ENCODE data around the gene NKD1.
A peak's percentile ranks its signal among the peaks of the same experiment; 100 is the strongest.

NKD1 gene

GRCh38 chr16:50616386-50616785 is 68.2 kb downstream of the NKD1 start:
- DNase-seq, result no peak

- no peak for DNase-seq
Measured at GRCh38 chr16:50616883-50617645, 68.9 kb downstream of the NKD1 start.

- no peak for DNase-seq
Measured at GRCh38 chr16:50617646-50618184, 69.5 kb downstream of the NKD1 start.

GRCh38 chr16:50618238-50618918 is 70.2 kb downstream of the NKD1 start:
- DNase-seq, result no peak

- DNase-seq, result no peak
Measured at GRCh38 chr16:50619702-50620491, 71.7 kb downstream of the NKD1 start.

GRCh38 chr16:50620646-50621451 is 72.7 kb downstream of the NKD1 start:
- no peak for DNase-seq

- no peak for DNase-seq
Measured at GRCh38 chr16:50621452-50621792, 73.2 kb downstream of the NKD1 start.

- DNase-seq, result no peak
Measured at GRCh38 chr16:50622029-50622428, 73.8 kb downstream of the NKD1 start.

- no peak for DNase-seq
Measured at GRCh38 chr16:50622643-50623369, 74.6 kb downstream of the NKD1 start.

- no peak for DNase-seq
Measured at GRCh38 chr16:50624449-50624970, 76.3 kb downstream of the NKD1 start.

- DNase-seq, result no peak
Measured at GRCh38 chr16:50625374-50625773, 77.2 kb downstream of the NKD1 start.

GRCh38 chr16:50626868-50627267 is 78.7 kb downstream of the NKD1 start:
- no peak for DNase-seq

GRCh38 chr16:50627419-50627818 is 79.2 kb downstream of the NKD1 start:
- peak in 1 of 2 donors; percentile 26 for DNase-seq

GRCh38 chr16:50628156-50628802 is 80.1 kb downstream of the NKD1 start:
- DNase-seq, result no peak

- DNase-seq, result no peak
Measured at GRCh38 chr16:50629334-50629733, 81.1 kb downstream of the NKD1 start.

GRCh38 chr16:50630394-50631020 is 82.3 kb downstream of the NKD1 start:
- no peak for DNase-seq

GRCh38 chr16:50631249-50631984 is 83.2 kb downstream of the NKD1 start:
- DNase-seq, result no peak

- DNase-seq, result no peak
Measured at GRCh38 chr16:50631985-50632576, 83.9 kb downstream of the NKD1 start.
